Fibroblast of lung (primary cell): ENCODE measurements around the gene SELENOO. TPM values are rescaled to one million over a fixed set of nuclear protein-coding genes. Genes with fewer than 3 reads are reported as not detected.

ENCODE experiments used
- DNase-seq, 2 donors: peaks; one replicate each; pipeline versions ENCODE4 v3.0.0 to v3.0.0-alpha.2; 2010; ENCODE audit warnings: low read depth in 2 of 2
- H2AFZ ChIP-seq: 2 replicates; pipeline ENCODE4 v1.5.1; 2012; ENCODE audit warnings: low read length, control low read depth, inconsistent platforms
- H3K27ac ChIP-seq: 2 replicates; pipeline ENCODE4 v1.5.1; 2011; ENCODE audit warnings: low read length, control low read depth; ENCODE audit not compliant: insufficient read depth
- H3K27me3 ChIP-seq: 2 replicates; pipeline ENCODE4 v1.5.1; 2011; ENCODE audit warnings: mild to moderate bottlenecking, low read length; ENCODE audit not compliant: control insufficient read depth, insufficient read depth
- H3K36me3 ChIP-seq: 2 replicates; pipeline ENCODE4 v1.5.1; 2011; ENCODE audit warnings: low read length; ENCODE audit not compliant: control insufficient read depth, insufficient read depth
- H3K4me1 ChIP-seq: 2 replicates; pipeline ENCODE4 v1.5.1; 2011; ENCODE audit warnings: low read length; ENCODE audit not compliant: control insufficient read depth, insufficient read depth; ENCODE audit errors: extremely low read depth
- H3K4me2 ChIP-seq: 2 replicates; pipeline ENCODE4 v1.5.1; 2011; ENCODE audit warnings: low read length, control low read depth; ENCODE audit not compliant: insufficient read depth; ENCODE audit errors: extremely low read depth
- H3K4me3 ChIP-seq, 4 experiments: fragments of 200-600 bp in 1 of 4; sonication (generic) in 1 of 4; replicated peaks in 1 of 4; 2 replicates each; pipeline ENCODE4 v1.5.1; 2011 to 2016; ENCODE audit warnings: low read length in 4 of 4, low read depth in 3 of 4, mild to moderate bottlenecking in 3 of 4, control low read depth in 2 of 4, inconsistent platforms in 1 of 4, mixed read lengths in 1 of 4; ENCODE audit not compliant: insufficient read depth in 1 of 4; ENCODE audit errors: control extremely low read depth in 1 of 4
- H3K79me2 ChIP-seq: 2 replicates; pipeline ENCODE4 v1.5.1; 2012; ENCODE audit warnings: mild to moderate bottlenecking, low read length, inconsistent platforms; ENCODE audit not compliant: control insufficient read depth, insufficient read depth
- H3K9ac ChIP-seq: 2 replicates; pipeline ENCODE4 v1.5.1; 2011; ENCODE audit warnings: mild to moderate bottlenecking, low read length, control low read depth; ENCODE audit not compliant: insufficient read depth
- H3K9me3 ChIP-seq: 2 replicates; pipeline ENCODE4 v1.5.1; 2012; ENCODE audit warnings: low read depth, low read length; ENCODE audit not compliant: control insufficient read depth, insufficient read depth
- H4K20me1 ChIP-seq: 2 replicates; pipeline ENCODE4 v1.5.1; 2011; ENCODE audit warnings: low read length; ENCODE audit not compliant: control insufficient read depth, insufficient read depth; ENCODE audit errors: extremely low read depth
- EZH2 ChIP-seq: IDR thresholded peaks from 2 replicates; pipeline ENCODE4 v1.5.1; 2012; ENCODE audit warnings: low read length, control low read depth, mild to moderate bottlenecking; ENCODE audit errors: missing control alignments
- polyA plus RNA-seq, 2 donors: library from polyadenylated mRNA; depleted of rRNA in 1 of 2; stranded (reverse) in 1 of 2; unstranded in 1 of 2; fragments of >200 nt; gene quantifications; 2 replicates each; pipeline ENCODE4 v1.2.1, GENCODE V29; 2011 to 2012; ENCODE audit warnings: missing spikeins in 1 of 2
- total RNA-seq: library from RNA; depleted of rRNA; stranded (reverse); fragments of >200 nt; gene quantifications from 2 replicates; pipeline ENCODE4 v1.2.1, GENCODE V29; 2014
- TF ChIP-seq, protein P1 (sequence below), 2 donors: IDR thresholded peaks in 1 of 2; conservative IDR thresholded peaks in 1 of 2; 1 replicate in 1 of 2; 2 replicates in 1 of 2; pipeline ENCODE4 v1.5.1; 2011 to 2012; ENCODE audit warnings: low read length in 2 of 2, control low read depth in 1 of 2, inconsistent platforms in 1 of 2, low read depth in 1 of 2, mild to moderate bottlenecking in 1 of 2

SELENOO gene
- total and polyA plus RNA-seq, 2 donors (not counting 1 experiment from before 2014, with no cell fraction given): 8.3 to 20.1 TPM

DNA sequence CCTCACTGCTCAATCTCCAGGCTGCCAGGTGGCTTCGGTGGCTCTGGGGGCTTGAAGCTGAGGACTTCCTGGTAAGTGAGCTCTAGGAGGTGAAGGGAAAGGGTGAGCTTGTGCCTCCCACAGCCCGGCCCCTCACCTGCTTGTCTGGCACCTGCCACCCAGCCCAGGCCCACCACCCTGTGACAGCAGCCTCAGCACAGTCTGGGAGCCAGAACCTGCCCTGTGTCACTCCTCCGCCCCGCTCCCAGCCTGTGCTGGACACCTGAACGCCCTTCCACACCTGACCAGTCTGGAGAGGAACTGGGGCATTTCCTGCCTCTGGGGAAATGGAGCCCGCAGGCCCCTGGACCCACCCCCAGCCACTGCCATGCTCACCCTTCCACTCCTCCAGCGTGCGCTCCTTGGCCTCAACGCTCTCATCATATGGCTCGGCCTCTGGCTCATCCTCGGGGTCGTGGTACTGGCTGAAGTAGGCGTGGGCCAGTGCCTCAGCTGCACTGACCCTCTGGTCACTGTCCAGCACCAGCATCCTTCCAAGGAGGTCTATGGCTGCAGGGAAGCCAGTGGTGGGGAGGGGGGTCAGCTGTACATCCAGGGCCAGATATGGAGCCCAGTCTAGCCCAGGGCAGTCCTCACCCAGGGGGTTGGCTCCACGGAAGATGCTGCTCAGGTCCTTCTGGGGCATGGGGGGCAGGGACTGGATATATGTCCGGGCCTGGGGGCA, 64.3 kb downstream of the SELENOO start:
- no peaks in the 10 kb centered on the region for H3K9me3 ChIP-seq
- no peaks in the 10 kb centered on the region for H4K20me1 ChIP-seq
- DNase-seq: no peak
- H3K79me2 ChIP-seq: peaks cover 6% of the 10 kb centered on the region
- H3K9ac ChIP-seq: no peak overlapping the region
- H3K4me3 ChIP-seq: no peak overlapping the region
- no peak overlapping the region for H3K4me2 ChIP-seq
- TF ChIP-seq, protein P1, sequence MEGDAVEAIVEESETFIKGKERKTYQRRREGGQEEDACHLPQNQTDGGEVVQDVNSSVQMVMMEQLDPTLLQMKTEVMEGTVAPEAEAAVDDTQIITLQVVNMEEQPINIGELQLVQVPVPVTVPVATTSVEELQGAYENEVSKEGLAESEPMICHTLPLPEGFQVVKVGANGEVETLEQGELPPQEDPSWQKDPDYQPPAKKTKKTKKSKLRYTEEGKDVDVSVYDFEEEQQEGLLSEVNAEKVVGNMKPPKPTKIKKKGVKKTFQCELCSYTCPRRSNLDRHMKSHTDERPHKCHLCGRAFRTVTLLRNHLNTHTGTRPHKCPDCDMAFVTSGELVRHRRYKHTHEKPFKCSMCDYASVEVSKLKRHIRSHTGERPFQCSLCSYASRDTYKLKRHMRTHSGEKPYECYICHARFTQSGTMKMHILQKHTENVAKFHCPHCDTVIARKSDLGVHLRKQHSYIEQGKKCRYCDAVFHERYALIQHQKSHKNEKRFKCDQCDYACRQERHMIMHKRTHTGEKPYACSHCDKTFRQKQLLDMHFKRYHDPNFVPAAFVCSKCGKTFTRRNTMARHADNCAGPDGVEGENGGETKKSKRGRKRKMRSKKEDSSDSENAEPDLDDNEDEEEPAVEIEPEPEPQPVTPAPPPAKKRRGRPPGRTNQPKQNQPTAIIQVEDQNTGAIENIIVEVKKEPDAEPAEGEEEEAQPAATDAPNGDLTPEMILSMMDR (conservative IDR thresholded peaks at IDR 0.05 in 1 of 2, IDR thresholded peaks at IDR 0.05 in 1 of 2; ENCODE audit: low read depth in 1 of 2, low read length in 2 of 2): no peak
- TF ChIP-seq EZH2: no peak
- H3K27me3 ChIP-seq: no peaks in the 10 kb centered on the region
- no peak overlapping the region for H3K27ac ChIP-seq
- no peak overlapping the region for H2AFZ ChIP-seq
- H3K4me1 ChIP-seq: peaks cover 6% of the 10 kb centered on the region
- H3K36me3 ChIP-seq: no peaks in the 10 kb centered on the region

DNA sequence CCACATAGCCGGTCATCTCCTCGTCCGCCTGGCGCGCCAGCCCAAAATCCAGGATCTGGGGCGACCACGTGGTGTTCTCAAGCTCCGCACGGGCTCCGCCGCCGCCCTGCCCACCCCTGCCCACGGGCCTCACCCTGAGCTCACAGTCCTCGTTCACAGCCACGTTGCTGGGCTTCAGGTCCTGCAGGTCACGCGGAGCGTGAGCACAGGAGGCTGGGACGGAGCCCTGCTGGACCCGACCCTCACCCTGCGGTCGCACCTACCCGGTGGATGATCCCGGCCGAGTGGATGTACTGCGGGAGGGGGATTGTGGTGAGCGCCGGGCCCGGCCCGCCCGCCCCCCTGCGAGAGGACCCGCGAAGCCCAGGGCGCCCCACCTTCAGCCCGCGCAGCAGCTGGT, 66.2 kb downstream of the SELENOO start:
- Histone ChIP-seq H3K36me3 (no peaks in the 10 kb centered on the region), H2AFZ (no peak overlapping the region), H3K9me3 (no peaks in the 10 kb centered on the region), H3K4me2 (no peak overlapping the region), H3K4me3 (peak overlapping the region in 1 of 4 experiments; percentile 34), H4K20me1 (no peaks in the 10 kb centered on the region), H3K27ac (no peak overlapping the region), H3K9ac (no peak overlapping the region), H3K27me3 (no peaks in the 10 kb centered on the region), H3K79me2 (no peaks in the 10 kb centered on the region), H3K4me1 (peaks cover 15% of the 10 kb centered on the region)
- TF ChIP-seq, protein P1 (conservative IDR thresholded peaks at IDR 0.05 in 1 of 2, IDR thresholded peaks at IDR 0.05 in 1 of 2; ENCODE audit: low read depth in 1 of 2, low read length in 2 of 2): no peak
- no peak for DNase-seq

Other genes with a start within 250 kb of the SELENOO start
- 40.1 and 47.7 TPM in 2 replicates for gene PIM3, start 240.2 kb upstream of the SELENOO start, total RNA-seq
- gene PIM3, start 240.2 kb upstream of the SELENOO start, polyA plus RNA-seq: 6.8 and 8.0 TPM in 2 replicates
- gene IL17REL, start 188.2 kb upstream of the SELENOO start, total RNA-seq: under 0.01 TPM in 1 of 2 replicates, not detected in the other
- gene IL17REL, start 188.2 kb upstream of the SELENOO start, polyA plus RNA-seq: not detected in 2 replicates
- not detected in 2 replicates for gene TTLL8, start 142.7 kb upstream of the SELENOO start, total RNA-seq
- gene TTLL8, start 142.7 kb upstream of the SELENOO start, polyA plus RNA-seq: not detected in 2 replicates
- under 0.01 TPM in 2 replicates for gene MLC1, start 115.6 kb upstream of the SELENOO start, total RNA-seq
- not detected in 2 replicates for gene MLC1, start 115.6 kb upstream of the SELENOO start, polyA plus RNA-seq
- gene MOV10L1, start 111.0 kb upstream of the SELENOO start, total RNA-seq: 0.83 and 1.0 TPM in 2 replicates
- gene MOV10L1, start 111.0 kb upstream of the SELENOO start, polyA plus RNA-seq: 0.03 and 0.40 TPM in 2 replicates
- gene PANX2, start 30.3 kb upstream of the SELENOO start, total RNA-seq: under 0.01 and 0.17 TPM in 2 replicates
- 0.44 and 0.45 TPM in 2 replicates for gene PANX2, start 30.3 kb upstream of the SELENOO start, polyA plus RNA-seq
- 15.2 and 17.2 TPM in 2 replicates for gene TRABD, start 15.1 kb upstream of the SELENOO start, total RNA-seq
- gene TRABD, start 15.1 kb upstream of the SELENOO start, polyA plus RNA-seq: 11.8 and 17.6 TPM in 2 replicates
- 19.0 and 23.8 TPM in 2 replicates for gene TUBGCP6, start 44.0 kb downstream of the SELENOO start, total RNA-seq
- gene TUBGCP6, start 44.0 kb downstream of the SELENOO start, polyA plus RNA-seq: 6.7 and 7.3 TPM in 2 replicates
- gene HDAC10, start 50.3 kb downstream of the SELENOO start, total RNA-seq: 19.3 and 27.6 TPM in 2 replicates
- 5.1 and 6.7 TPM in 2 replicates for gene HDAC10, start 50.3 kb downstream of the SELENOO start, polyA plus RNA-seq
- gene MAPK12, start 60.7 kb downstream of the SELENOO start, total RNA-seq: 24.4 and 30.1 TPM in 2 replicates
- gene MAPK12, start 60.7 kb downstream of the SELENOO start, polyA plus RNA-seq: 16.4 and 21.5 TPM in 2 replicates
- 5.9 and 7.6 TPM in 2 replicates for gene MAPK11, start 69.4 kb downstream of the SELENOO start, total RNA-seq
- gene MAPK11, start 69.4 kb downstream of the SELENOO start, polyA plus RNA-seq: 2.6 and 4.1 TPM in 2 replicates
- 130 and 209 TPM in 2 replicates for gene PLXNB2, start 106.6 kb downstream of the SELENOO start, total RNA-seq
- 62.7 and 72.9 TPM in 2 replicates for gene PLXNB2, start 106.6 kb downstream of the SELENOO start, polyA plus RNA-seq
- 2.0 and 2.1 TPM in 2 replicates for gene DENND6B, start 126.0 kb downstream of the SELENOO start, total RNA-seq
- 1.7 and 1.9 TPM in 2 replicates for gene DENND6B, start 126.0 kb downstream of the SELENOO start, polyA plus RNA-seq
- gene PPP6R2, start 142.3 kb downstream of the SELENOO start, total RNA-seq: 34.4 and 44.4 TPM in 2 replicates
- 19.7 and 24.6 TPM in 2 replicates for gene PPP6R2, start 142.3 kb downstream of the SELENOO start, polyA plus RNA-seq